AG10803 (cell line): Measurements from ENCODE around the gene FMN2.
"Not testable (repeated sequence)": the region's sequence is repeated elsewhere in the genome, so short reads cannot be mapped to it uniquely, and the experiment has no call there.

ENCODE experiments used
- DNase-seq: peaks from one replicate; pipeline ENCODE4 v3.0.0; 2010; ENCODE audit warnings: low read depth
- H3K4me3 ChIP-seq: 2 replicates; pipeline ENCODE4 v1.5.1; 2011; ENCODE audit warnings: mild to moderate bottlenecking, low read length, control low read depth
- TF ChIP-seq, protein P1 (sequence below): conservative IDR thresholded peaks from 2 replicates; pipeline ENCODE4 v1.5.1; 2011; ENCODE audit warnings: mild to moderate bottlenecking, low read length, control low read depth, inconsistent platforms

The FMN2 gene

DNA sequence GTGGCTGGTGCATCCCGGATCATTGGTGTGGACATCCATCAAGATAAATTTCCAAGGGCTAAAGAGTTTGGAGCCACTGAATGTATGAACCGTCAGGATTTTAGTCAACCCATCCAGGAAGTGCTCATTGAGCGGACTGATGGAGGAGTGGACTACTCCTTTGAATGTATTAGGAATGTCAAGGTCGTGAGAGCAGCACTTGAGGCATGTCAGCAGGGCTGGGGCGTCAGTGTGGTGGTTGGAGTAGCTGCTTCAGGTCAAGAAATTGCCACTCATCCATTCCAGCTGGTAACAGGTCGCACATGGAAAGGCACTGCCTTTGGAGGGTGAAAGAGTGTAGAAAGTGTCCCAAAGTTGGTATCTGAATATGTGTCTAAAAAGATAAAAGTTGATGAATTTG is 79.1 kb downstream of the FMN2 start:
- no peak for DNase-seq
- no peak overlapping the region for H3K4me3 ChIP-seq
- TF ChIP-seq, protein P1, sequence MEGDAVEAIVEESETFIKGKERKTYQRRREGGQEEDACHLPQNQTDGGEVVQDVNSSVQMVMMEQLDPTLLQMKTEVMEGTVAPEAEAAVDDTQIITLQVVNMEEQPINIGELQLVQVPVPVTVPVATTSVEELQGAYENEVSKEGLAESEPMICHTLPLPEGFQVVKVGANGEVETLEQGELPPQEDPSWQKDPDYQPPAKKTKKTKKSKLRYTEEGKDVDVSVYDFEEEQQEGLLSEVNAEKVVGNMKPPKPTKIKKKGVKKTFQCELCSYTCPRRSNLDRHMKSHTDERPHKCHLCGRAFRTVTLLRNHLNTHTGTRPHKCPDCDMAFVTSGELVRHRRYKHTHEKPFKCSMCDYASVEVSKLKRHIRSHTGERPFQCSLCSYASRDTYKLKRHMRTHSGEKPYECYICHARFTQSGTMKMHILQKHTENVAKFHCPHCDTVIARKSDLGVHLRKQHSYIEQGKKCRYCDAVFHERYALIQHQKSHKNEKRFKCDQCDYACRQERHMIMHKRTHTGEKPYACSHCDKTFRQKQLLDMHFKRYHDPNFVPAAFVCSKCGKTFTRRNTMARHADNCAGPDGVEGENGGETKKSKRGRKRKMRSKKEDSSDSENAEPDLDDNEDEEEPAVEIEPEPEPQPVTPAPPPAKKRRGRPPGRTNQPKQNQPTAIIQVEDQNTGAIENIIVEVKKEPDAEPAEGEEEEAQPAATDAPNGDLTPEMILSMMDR = no peak

DNA sequence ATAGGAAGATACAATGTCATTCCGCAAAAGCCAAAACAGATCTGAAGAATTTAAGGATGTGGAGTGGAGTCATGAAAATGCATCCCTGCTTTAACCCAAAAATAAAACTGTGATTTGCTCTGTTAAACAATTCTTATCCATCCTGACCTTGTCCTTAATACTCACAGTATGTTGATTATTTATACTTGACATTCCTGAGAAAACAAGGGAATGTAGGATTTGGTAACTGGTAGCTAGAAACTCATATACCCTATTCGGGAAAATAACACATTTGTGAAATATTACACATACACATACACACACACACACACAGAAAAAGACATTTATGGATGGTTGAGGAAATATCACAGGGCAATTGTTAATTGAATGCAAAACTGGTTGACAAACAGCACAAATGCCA is 80.2 kb downstream of the FMN2 start:
- TF ChIP-seq, protein P1 = no peak
- no peak overlapping the region for H3K4me3 ChIP-seq
- peak; percentile 30 for DNase-seq

DNA sequence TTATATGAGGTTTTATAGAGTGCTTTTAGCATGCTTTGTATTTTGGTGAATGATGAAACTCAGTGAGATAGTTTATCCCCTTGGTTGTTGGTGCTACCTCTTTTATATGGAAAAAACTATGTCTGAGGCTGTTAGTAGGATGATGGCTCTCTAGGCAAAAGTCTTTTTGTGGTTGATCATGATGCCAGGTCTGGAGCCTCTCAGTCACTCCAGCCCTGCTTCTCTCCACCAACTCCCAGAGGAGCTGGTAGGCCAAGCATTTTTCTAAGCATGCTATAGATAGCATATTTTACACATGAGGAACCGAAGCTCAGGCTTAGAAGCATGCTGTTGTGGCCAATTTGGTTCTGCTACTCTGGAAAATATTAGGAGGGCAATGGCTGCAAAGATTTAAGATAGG is 82.2 kb downstream of the FMN2 start:
- TF ChIP-seq, protein P1 = no peak
- peak; percentile 63 for DNase-seq

DNA sequence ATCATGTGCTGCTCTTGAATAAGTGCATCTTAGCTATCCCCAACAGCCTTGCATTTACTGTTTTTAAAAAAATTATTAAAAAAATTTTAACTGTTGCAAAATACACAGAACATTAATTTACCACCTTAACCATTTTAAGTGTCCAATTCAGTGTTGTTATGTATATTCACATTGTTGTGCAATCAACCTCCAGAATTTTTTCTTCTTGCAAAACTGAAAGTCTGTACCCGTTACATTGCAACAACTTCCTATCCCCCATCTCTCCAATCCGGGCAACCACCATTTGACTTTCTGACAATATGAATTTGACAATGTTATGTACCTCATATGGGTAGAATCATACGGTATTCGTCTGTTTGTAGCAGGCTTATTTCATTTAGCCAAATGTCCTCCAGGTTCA is 83.1 kb downstream of the FMN2 start:
- H3K4me3 ChIP-seq = no peak overlapping the region
- peak; percentile 29 for DNase-seq
- TF ChIP-seq, protein P1 = no peak

More for the DNA sequence above, 82.2 kb downstream of the FMN2 start:
- H3K4me3 ChIP-seq = no peak overlapping the region

DNA sequence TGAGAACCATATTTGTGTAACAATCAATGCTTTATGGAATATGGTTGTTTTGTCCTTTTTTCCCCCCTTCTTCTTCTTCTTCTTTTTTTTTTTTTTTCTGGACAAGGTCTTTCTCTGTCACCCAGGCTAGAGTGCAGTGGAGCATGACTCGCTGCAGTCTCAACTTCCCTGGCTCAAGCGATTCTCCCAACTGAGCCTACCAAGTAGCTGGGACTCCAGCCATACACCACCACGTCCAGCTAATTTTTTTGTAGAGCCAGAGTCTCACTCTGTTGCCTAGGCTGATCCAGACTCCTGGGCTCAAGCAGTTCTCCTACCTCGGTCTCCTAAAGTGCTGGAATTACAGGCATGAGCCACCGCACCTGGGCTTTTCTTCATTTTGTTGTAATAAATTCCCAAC is 86.7 kb downstream of the FMN2 start:
- peak; percentile 23 for DNase-seq

DNA sequence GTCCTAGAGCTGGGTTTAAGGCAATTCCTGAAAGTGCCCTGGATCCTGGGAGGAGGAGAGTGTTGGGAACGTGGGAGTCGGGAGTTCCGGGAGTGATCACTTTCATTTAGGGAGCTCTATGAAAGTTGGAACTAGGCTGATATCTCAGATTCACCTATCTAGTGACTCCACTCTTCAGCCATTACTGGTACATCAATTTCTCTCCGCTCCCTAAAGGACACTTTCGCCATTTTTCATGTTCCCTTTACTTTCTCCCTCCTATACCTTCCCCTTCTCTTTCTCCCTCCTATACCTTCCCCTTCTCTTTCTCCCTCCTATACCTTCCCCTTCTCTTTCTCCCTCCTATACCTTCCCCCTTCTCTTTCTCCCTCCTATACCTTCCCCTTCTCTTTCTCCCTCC is 93.0 kb downstream of the FMN2 start:
- not testable (repeated sequence) for H3K4me3 ChIP-seq, DNase-seq

More for the DNA sequence above, 86.7 kb downstream of the FMN2 start:
- TF ChIP-seq, protein P1 = no peak
- H3K4me3 ChIP-seq = no peak overlapping the region

DNA sequence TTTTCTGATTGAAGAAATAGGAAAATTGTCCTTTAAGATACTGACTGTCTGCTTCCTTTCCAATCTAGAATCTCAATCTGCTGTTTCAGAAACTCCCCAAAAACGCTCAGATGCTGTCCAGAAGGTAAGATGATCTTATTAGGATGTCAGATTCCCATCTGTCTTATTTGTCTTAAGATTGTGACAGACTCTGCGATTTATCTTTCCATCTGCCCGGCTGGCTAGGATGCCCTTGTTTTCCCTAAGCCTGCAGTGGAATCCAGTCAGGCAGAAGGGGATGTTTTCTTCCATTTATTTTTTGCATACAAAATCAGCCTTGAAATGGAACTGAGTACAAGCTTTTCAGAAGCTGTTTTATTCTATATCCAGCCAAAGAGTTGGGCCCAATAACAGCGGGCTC is 96.5 kb downstream of the FMN2 start:
- no peak for DNase-seq
- H3K4me3 ChIP-seq = no peak overlapping the region
- TF ChIP-seq, protein P1 = no peak

DNA sequence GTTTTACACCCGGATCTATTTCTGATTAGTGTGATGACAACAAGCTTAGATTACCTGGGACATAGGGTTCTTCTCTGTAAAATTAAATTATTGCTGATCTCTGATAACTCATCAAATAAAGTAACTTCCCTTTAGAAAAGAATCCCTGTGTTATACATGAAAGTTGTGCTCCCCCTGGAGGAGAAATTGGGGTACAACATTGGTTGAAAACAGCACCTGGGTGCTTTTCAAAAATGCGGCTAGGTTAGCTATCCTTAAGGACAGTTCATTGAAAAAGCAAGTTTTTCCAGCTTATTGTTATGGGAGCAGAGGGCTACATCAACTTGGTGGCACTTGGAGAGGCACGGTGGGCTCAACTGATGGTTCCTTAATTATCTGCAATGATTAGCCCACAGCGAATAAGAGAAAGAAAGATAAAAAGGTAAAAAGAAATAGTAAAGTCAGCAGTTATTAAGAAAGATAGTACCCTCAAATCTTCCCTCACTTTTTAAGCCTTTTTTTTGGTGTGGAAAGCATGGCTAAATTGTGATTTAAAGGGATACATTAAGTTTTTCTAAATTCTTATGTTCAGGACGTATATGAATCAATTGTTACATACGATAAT is 97.8 kb downstream of the FMN2 start:
- peak; percentile 42 for DNase-seq
- H3K4me3 ChIP-seq = no peak overlapping the region
- TF ChIP-seq, protein P1 = peak; percentile 90
